DMS 273 treated with DMSO at 0.1 percent for 48 hours (cell line): ENCODE data around the gene DAB1.

Experiments
- DNase-seq: peaks from one replicate; lab custom pipeline; 2025; lab: John Stamatoyannopoulos, UW

Gene DAB1

GRCh38 chr1:57163325-57163724 lies 260.5 kb downstream of the DAB1 start:
- no peak for DNase-seq

DNA sequence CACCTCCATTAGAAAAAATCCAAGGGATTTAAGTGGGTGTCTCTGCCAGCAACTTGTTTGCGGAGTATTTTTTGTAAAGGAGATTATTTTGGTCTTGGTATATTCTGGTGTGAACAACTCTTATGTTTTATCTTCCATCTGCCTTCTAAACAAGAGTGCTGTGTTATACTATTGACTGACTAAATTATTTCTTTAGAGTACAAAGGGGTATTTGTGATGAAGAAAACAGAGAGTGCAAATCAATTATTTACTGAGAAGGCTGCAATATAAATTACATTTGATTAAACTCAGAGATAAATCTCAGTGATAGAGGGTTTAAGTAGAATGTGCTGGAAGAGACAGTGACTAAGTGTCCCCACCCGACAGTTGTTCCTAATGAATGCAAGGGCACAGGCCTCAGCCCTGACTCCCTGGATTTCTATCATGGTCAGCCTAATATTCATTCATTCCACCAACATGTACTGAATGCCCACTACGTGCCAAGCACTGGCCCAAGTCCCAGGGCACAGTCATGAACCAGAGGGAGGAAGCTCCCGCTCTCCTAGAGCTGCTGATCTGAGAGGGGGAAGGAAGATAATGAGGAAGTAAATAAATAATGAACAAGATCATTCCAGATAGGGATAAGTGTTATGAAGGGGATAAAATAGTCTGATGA lies 261.1 kb downstream of the DAB1 start:
- no peak for DNase-seq

GRCh38 chr1:57160594-57160993 lies 263.3 kb downstream of the DAB1 start:
- no peak for DNase-seq

- DNase-seq: no peak
Observed at GRCh38 chr1:57158604-57158998, 265.3 kb downstream of the DAB1 start.

DNA sequence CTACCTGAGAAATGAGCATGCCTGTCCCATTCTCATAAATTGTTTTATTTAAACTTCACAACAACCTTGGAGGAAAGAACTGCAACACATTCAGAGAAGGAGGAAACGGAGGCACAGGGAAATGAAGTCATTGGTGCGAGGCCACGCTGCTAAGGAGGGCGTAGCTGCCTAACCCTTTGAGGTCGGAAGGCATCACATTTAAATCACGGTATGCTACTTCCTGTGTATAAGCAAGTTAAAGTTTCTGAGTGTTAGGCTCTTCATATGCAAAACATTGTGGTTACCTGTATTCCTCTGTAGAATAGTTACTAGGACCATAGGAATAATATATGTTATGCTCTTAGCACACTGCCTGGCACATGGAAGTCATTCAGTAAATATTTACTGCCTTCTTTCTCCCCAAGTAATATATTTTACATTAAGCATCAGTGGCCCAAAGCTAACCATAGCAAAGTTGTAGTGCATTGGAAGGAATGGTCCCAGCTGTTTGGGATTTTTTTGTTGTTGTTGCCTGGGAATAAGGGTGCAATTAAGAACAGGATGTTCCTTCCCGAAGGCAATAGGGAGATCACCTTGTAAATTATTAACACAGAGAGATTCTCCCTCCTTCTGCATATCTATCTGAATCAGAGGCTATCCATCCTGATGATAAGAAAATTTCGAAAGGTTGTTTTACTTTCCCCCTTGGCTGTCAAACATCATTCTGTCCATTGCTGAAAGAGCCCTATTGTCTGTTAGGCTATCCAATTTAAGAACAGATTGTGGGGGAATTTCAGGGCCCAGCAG lies 265.8 kb downstream of the DAB1 start:
- no peak for DNase-seq

DNA sequence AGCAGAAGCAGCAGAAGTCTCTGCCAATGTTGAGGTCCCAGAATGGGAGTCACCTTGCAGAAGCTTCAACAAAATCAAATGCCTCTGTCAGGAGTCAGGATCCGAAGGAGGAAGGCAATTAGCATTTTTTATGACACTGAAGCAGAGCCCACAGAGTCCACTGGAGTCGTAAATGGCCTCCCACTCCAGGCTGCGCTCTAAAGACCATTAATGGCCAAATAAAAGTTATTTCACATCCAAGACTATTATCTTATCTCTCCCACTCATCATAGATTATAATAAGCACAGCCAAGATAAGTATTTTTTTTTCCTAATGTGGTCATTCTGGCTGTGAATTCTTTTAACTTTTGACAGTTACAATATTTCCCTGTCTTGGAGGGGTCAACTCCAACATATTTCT lies 267.0 kb downstream of the DAB1 start:
- DNase-seq: no peak

- no peak for DNase-seq
Observed at GRCh38 chr1:57146100-57146499, 277.8 kb downstream of the DAB1 start.

DNA sequence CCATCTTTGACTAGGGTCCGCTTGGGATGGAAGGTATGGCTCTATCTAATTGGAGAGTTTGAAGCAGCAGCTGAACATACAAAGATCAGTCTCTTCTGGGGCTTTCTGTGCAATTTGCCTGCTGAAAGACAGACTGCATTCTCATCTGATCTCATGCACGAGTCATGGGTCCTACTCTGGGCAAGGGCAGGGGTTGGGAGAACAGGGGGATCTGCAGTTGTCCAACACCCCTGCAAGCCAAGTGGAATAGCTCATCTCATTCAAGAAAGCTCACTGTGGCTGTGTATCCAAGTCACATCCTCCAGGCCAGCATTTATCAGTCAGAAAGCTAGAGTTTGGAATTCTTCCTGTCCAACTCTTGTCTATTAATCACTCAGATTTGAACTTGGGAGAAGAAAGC lies 280.9 kb downstream of the DAB1 start:
- DNase-seq: no peak

GRCh38 chr1:57142169-57142568 lies 281.7 kb downstream of the DAB1 start:
- DNase-seq: no peak

DNA sequence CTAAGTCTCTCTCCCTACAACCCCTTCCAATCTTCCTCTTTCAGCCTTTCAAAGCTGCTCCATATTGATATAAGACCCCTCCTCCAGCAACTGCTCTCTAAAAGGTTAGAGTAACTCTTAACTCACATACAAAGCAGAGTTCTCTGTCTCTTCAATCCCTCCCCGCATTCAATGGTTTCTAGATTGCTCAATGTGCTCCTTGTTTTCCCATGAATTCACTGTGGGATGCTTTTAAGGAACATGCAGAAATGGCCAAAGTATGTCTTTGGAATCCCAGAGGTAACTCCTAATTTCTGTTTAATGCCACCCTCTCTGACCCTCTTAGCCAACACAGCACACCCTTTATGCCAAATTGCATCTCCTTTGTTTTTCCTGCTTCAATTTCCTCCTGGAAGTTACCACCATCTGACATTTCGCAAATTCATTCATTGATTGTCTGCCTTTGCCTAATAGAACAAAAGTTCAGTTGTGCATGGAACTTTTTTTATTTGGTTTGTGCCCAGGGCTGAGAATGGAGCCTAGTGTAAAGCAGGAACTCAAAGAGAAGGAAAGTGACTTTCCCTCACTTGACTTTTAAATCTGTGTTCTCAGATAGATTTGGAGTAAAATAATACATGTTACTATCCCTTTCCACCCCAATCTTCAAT lies 285.3 kb downstream of the DAB1 start:
- DNase-seq: no peak

DNA sequence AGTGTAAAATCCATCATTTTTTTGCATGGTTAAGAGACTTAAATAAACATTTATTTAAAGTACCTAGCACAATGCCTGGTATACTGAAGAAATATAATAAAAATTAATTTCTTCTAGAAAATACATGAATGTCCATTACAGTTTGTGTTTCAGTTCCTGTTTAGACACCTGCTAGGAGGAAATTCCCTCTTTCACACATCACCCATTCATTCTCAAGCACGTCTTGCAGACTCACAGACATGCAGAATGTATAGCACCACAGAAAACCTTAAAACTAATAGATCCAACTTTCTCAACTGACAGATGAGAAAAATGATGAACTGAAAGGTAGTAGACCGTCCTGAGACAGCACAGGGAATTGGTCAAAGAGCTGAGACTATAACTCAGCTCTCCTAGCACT lies 285.9 kb downstream of the DAB1 start:
- no peak for DNase-seq

GRCh38 chr1:57134803-57135202 lies 289.1 kb downstream of the DAB1 start:
- no peak for DNase-seq

DNA sequence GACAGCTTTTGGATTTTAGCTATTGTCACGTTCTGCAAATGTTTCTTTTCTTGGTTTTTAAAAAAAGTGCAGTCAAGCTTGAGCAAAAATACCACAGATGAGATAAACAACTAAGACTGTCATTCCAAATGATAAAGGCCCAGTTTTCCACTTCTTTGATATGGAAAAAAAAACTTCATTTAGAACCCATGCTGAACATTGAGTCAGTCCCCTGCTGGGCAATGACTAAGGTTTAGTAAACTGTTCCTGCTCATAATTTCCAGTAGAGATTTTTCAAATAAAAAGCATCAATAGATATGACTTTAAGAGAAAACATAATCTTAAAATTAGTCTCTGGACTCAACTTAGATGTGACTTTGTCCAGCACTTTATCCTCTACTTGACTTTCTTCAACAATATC lies 290.2 kb downstream of the DAB1 start:
- no peak for DNase-seq

GRCh38 chr1:57132993-57133622 lies 290.8 kb downstream of the DAB1 start:
- no peak for DNase-seq

GRCh38 chr1:57131701-57132394 lies 292.0 kb downstream of the DAB1 start:
- no peak for DNase-seq

DNA sequence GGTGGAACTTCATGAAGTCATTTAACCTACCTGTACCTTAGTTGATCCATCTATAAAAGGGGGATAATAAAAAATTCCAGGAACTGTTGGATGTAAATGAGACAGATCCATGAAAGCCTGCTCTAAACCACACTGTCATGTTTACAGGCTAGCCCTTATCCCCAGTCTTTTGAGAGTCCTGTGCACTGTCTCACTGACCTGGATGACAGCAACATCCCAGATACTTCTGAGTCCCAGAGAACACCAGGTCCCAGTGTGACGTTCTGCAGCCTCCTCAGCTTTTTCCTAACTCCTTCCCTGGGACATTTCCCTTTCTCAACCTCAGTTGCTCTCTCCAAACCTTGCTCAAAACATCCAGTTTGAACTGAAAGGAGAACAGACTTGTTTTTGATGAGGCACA lies 292.6 kb downstream of the DAB1 start:
- DNase-seq: no peak

- DNase-seq: no peak
Observed at GRCh38 chr1:57129865-57130264, 294.0 kb downstream of the DAB1 start.

GRCh38 chr1:57127976-57128375 lies 295.9 kb downstream of the DAB1 start:
- no peak for DNase-seq

DNA sequence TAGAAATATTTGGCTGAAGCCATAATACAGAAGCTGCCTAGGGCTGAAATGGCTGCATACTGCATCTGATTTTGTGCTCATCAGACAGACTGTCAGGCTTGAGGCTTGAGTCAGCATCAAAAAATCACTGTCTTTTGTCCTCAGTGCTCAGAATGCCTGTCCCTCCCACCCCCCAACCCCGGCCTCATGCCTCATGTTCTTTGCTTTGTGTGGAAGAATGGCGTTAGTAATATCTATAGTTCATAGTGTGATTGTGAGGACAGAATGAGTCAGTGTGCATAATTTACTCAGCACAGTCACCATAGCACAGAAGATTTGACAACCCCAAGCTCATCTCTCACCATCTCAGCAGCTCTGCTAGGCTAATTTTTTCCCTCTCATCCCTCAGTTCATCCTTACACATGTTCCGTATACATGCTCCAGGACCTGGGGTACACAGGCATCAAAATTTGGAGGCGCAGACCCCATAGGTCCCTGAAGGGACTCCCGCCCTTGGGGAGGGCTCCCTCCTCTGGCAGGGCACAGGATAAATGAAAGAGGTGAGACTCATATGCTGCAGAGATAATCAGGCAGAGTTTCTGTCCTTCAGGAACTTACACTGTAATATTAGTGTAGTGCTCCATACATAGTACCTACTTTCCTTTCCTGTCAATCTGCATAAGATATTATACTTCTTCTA lies 299.0 kb downstream of the DAB1 start:
- no peak for DNase-seq

- no peak for DNase-seq
Observed at GRCh38 chr1:57124170-57124569, 299.7 kb downstream of the DAB1 start.

- no peak for DNase-seq
Observed at GRCh38 chr1:57122031-57122430, 301.8 kb downstream of the DAB1 start.
